Thyroid gland (tissue), 4 donors: ENCODE results near the gene FAM222A. TPM values are rescaled to one million over a fixed set of nuclear protein-coding genes. Genes with fewer than 3 reads are reported as not detected.

Source experiments
- DNase-seq, 2 donors: peaks; one replicate each; pipeline ENCODE4 v3.0.0-alpha.2; 2019
- H3K27ac ChIP-seq, 3 donors: fragments of 200-600 bp; sonication (generic); 1 replicate in 2 of 3; 2 replicates in 1 of 3; pipeline ENCODE4 v1.5.1; 2016 to 2019; ENCODE audit warnings: mild to moderate bottlenecking in 1 of 3, moderate library complexity in 1 of 3
- H3K27me3 ChIP-seq: fragments of 200-600 bp; sonication (generic); one replicate; pipeline ENCODE4 v1.5.1; 2019
- H3K36me3 ChIP-seq, 2 donors: fragments of 200-600 bp; sonication (generic); one replicate each; pipeline ENCODE4 v1.5.1; 2016 to 2019
- H3K4me1 ChIP-seq, 2 donors: fragments of 200-600 bp; sonication (generic); one replicate each; pipeline ENCODE4 v1.5.1; 2017 to 2019
- H3K4me3 ChIP-seq, 3 donors: fragments of 200-600 bp; sonication (generic); replicated peaks in 1 of 3; 1 replicate in 2 of 3; 2 replicates in 1 of 3; pipeline ENCODE4 v1.5.1; 2016; ENCODE audit warnings: mild to moderate bottlenecking in 1 of 3
- H3K9me3 ChIP-seq: fragments of 200-600 bp; sonication (generic); one replicate; pipeline ENCODE4 v1.5.1; 2017
- CTCF ChIP-seq, 6 experiments: fragments of 200-600 bp in 3 of 6; fragments of 450-650 bp in 3 of 6; sonication (generic) in 3 of 6; IDR thresholded peaks; one replicate each; pipeline ENCODE4 v1.5.1; 2016 to 2019; ENCODE audit warnings: antibody characterized with exemption in 6 of 6, mild to moderate bottlenecking in 2 of 6, inconsistent platforms in 1 of 6, moderate library complexity in 1 of 6
- POLR2A ChIP-seq, 2 donors: fragments of 450-650 bp; IDR thresholded peaks; one replicate each; pipeline ENCODE4 v1.6.1; 2017; ENCODE audit warnings: antibody characterized with exemption in 2 of 2, mild to moderate bottlenecking in 2 of 2, moderate library complexity in 1 of 2
- WGBS, 2 donors: methylation state at CpG; one replicate each; pipeline ENCODE4 v1.1.5; 2017; 5-methylcytosine and 5-hydroxymethylcytosine counted together
- intact Hi-C: fragments of 100-400 bp; cut with DNase I; formaldehyde crosslinking; loops from one replicate; pipeline ENCODE4 v1.15.1; 2023
- total RNA-seq, 4 donors: library from RNA; depleted of rRNA; stranded (reverse); fragments of >200 nt; gene quantifications; one replicate each; pipeline ENCODE4 v1.2.3, GENCODE V29; 2016

The FAM222A gene
- total RNA-seq, 4 donors from 2014 or later, result 1.3 to 3.8 (median 1.9) TPM

- no peak for DNase-seq
These were observed 80.3 kb downstream of the FAM222A start for GRCh38 chr12:109793826-109794501.

DNA sequence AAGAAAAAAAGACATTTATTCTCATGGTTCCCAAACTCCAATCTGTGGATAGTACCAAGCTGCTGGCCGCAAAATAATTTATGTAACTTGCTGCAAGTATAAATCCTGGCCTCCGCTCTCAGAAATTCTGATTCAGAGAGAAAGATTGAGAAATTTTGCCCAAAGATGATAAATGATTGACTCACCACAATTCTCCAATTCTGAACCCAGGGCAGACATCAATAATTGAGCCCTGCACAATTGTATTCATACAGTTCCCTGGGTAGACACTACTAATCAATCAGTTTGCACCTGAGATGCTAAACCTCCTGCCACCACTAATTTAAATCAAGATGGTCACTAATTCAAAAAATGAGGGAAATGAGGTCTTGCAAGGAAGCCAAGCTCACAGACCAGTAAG, 81.4 kb downstream of the FAM222A start:
- no peaks in the 10 kb centered on the region for H3K27me3 ChIP-seq
- no peaks in the 10 kb centered on the region for H3K9me3 ChIP-seq
- no peaks in the 10 kb centered on the region for H3K36me3 ChIP-seq
- H3K27ac ChIP-seq, result no peak overlapping the region
- DNase-seq, result no peak
- no peak for TF ChIP-seq CTCF (IDR thresholded peaks at IDR 0.05)
- TF ChIP-seq POLR2A (IDR thresholded peaks at IDR 0.05), result no peak
- intact Hi-C loops, result no loop called here
- WGBS, 2 donors, result 95% methylated on average over 2 of the region's 2 CpGs
- no peaks in the 10 kb centered on the region for H3K4me1 ChIP-seq
- no peak overlapping the region for H3K4me3 ChIP-seq

More at GRCh38 chr12:109793826-109794501, 80.3 kb downstream of the FAM222A start:
- no peaks in the 10 kb centered on the region for H3K27me3 ChIP-seq
- H3K27ac ChIP-seq, result no peak overlapping the region
- H3K36me3 ChIP-seq, result no peaks in the 10 kb centered on the region
- intact Hi-C loops, result no loop called here
- H3K9me3 ChIP-seq, result no peaks in the 10 kb centered on the region
- TF ChIP-seq POLR2A (IDR thresholded peaks at IDR 0.05) (no peak), CTCF (IDR thresholded peaks at IDR 0.05) (no peak)
- 80 to 85% methylated on average over 26 of the region's 26 CpGs for WGBS, 2 donors
- H3K4me1 ChIP-seq, result no peaks in the 10 kb centered on the region
- H3K4me3 ChIP-seq, result no peak overlapping the region

- intact Hi-C loops, result no loop called here
- no peaks in the 10 kb centered on the region for H3K4me1 ChIP-seq
- H3K27me3 ChIP-seq, result no peaks in the 10 kb centered on the region
- no peak for DNase-seq
- 75 to 89% methylated on average over 2 of the region's 2 CpGs for WGBS, 2 donors
- no peak overlapping the region for H3K27ac ChIP-seq
- H3K36me3 ChIP-seq, result no peaks in the 10 kb centered on the region
- no peak for TF ChIP-seq CTCF (IDR thresholded peaks at IDR 0.05)
- no peak for TF ChIP-seq POLR2A (IDR thresholded peaks at IDR 0.05)
- H3K4me3 ChIP-seq, result no peak overlapping the region
- no peaks in the 10 kb centered on the region for H3K9me3 ChIP-seq
These were observed 82.4 kb downstream of the FAM222A start for GRCh38 chr12:109796057-109796456.

DNA sequence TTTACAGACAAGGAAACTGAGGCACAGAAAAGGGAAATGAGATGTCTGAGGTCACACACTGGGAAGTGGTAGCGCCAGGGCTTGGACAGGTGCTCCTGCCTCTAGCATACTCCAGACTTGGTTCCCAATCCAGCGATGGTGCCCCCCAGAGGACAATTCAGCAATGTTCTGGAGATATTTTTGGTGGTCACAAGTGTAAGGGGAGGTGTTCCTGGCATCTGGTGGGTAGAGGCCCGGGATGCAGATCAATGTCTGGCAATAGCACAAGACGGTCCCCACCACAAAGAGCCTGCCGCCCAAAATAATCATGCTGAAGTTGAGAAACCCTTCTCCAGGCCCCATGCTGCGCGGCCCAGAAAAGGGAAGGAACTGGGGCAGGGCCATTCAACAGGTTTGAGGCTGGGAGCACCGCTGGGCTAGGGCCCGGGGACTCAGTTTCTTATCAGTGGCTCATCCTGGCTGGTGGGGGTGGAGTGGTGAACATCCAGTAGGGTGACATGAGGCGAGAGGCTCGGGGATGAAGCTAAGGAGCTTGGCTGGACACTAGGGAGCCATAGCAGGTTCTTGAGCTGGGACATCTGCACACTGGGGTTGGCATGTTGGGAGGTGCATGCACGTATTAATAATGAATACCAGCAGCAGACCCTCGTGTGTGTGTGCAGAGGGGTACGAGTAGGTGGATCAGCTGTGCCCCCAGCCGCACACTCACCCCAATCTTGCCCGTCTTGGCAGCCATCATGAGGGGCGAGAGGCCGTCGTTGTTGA, 84.5 kb downstream of the FAM222A start:
- no peak overlapping the region for H3K4me3 ChIP-seq
- H3K36me3 ChIP-seq, result no peaks in the 10 kb centered on the region
- no peaks in the 10 kb centered on the region for H3K4me1 ChIP-seq
- H3K9me3 ChIP-seq, result no peaks in the 10 kb centered on the region
- intact Hi-C loops, result no loop called here
- H3K27ac ChIP-seq, result no peak overlapping the region
- TF ChIP-seq POLR2A (IDR thresholded peaks at IDR 0.05) (no peak), CTCF (IDR thresholded peaks at IDR 0.05) (no peak)
- no peak for DNase-seq
- no peaks in the 10 kb centered on the region for H3K27me3 ChIP-seq
- WGBS, 2 donors, result 81 to 87% methylated on average over 19 of the region's 19 CpGs

DNA sequence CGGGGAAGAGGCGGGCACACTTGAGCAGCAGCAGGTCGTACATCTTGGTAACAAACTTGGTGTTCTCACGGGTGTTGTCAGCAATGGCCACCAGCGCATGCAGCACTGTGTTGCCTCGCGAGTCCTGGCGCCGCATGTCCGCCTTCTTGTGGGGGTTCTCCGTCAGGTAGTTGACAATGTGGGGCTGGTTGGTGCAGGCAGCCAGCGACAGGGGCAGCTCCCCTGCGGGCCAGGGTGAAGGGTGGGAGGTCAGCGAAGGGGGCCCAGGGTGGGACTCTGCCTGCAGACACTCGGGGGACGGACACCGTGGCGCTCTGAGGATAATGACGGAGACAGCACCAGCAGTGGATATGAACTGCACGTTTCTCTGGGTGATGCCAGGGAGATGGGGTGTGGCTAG, 85.1 kb downstream of the FAM222A start:
- TF ChIP-seq CTCF (IDR thresholded peaks at IDR 0.05) (no peak), POLR2A (IDR thresholded peaks at IDR 0.05) (no peak)
- no peak for DNase-seq
- Histone ChIP-seq H3K36me3 (no peaks in the 10 kb centered on the region), H3K9me3 (no peaks in the 10 kb centered on the region), H3K4me3 (no peak overlapping the region), H3K27ac (no peak overlapping the region), H3K27me3 (no peaks in the 10 kb centered on the region), H3K4me1 (no peaks in the 10 kb centered on the region)
- 87 to 95% methylated on average over 9 to 20 of the region's 20 CpGs for WGBS, 2 donors
- intact Hi-C loops, result no loop called here
